SK-N-SH (cell line): ENCODE results near the gene CATSPER4. TPM values are rescaled to one million over a fixed set of nuclear protein-coding genes. Genes with fewer than 3 reads are reported as not detected.

ENCODE experiments used
- CTCF ChIA-PET: fragments of 300-600, 350-600 bp; formaldehyde crosslinking; extraction: SDS; loops from one replicate; lab custom pipeline; 2021; lab: Yijun Ruan, JAX
- POLR2A ChIA-PET: fragments of 350-600 bp; sonication (Branson Sonifier 250); formaldehyde crosslinking; extraction: SDS; loops from one replicate; lab custom pipeline; 2020; ENCODE audit warnings: antibody characterized with exemption, inconsistent platforms; lab: Yijun Ruan, JAX
- DNase-seq: peaks from one replicate; pipeline ENCODE4 v3.0.0; 2012
- H2AFZ ChIP-seq: fragments of 200-600 bp; sonication (generic); 2 replicates; pipeline ENCODE4 v1.8.1; 2016; ENCODE audit warnings: antibody characterized with exemption, mild to moderate bottlenecking, low read depth
- H3F3A ChIP-seq: fragments of 200-600 bp; sonication (generic); replicated peaks from 2 replicates; pipeline ENCODE3; 2016; ENCODE audit warnings: antibody characterized with exemption, mild to moderate bottlenecking; ENCODE audit not compliant: insufficient read depth
- H3K27ac ChIP-seq, 2 experiments: fragments of 200-500 bp in 1 of 2; fragments of 200-600 bp in 1 of 2; sonication (Bioruptor generic) in 1 of 2; sonication (generic), shearing (Covaris generic) in 1 of 2; 2 replicates each; pipeline versions ENCODE4 v1.5.1 to v1.6.1; 2014 to 2016; ENCODE audit warnings: low read depth in 2 of 2, inconsistent platforms in 1 of 2, low read length in 1 of 2, mild to moderate bottlenecking in 1 of 2, mixed read lengths in 1 of 2
- H3K27me3 ChIP-seq: fragments of 200-600 bp; sonication (generic), shearing (Covaris generic); 2 replicates; pipeline ENCODE4 v1.6.1; 2016; ENCODE audit warnings: mixed run types; ENCODE audit not compliant: insufficient read depth
- H3K36me3 ChIP-seq, 2 experiments: fragments of 200-500 bp in 1 of 2; fragments of 200-600 bp in 1 of 2; sonication (Bioruptor generic) in 1 of 2; sonication (generic) in 1 of 2; replicated peaks in 1 of 2; 2 replicates each; pipeline versions ENCODE3 to v1.5.1; 2014 to 2016; ENCODE audit warnings: low read length in 1 of 2, mild to moderate bottlenecking in 1 of 2; ENCODE audit not compliant: insufficient read depth in 2 of 2, control insufficient read depth in 1 of 2
- H3K4me1 ChIP-seq, 2 experiments: fragments of 200-500 bp in 1 of 2; fragments of 200-600 bp in 1 of 2; sonication (Bioruptor generic) in 1 of 2; sonication (generic), shearing (Covaris generic) in 1 of 2; 2 replicates each; pipeline versions ENCODE4 v1.5.1 to v1.6.1; 2014 to 2016; ENCODE audit warnings: low read depth in 1 of 2, low read length in 1 of 2, mixed run types in 1 of 2; ENCODE audit not compliant: insufficient read depth in 2 of 2, control insufficient read depth in 1 of 2
- H3K4me2 ChIP-seq: fragments of 200-600 bp; sonication (generic), shearing (Covaris generic); 2 replicates; pipeline ENCODE4 v1.6.1; 2017; ENCODE audit warnings: mixed run types
- H3K4me3 ChIP-seq, 2 experiments: fragments of 200-500 bp in 1 of 2; fragments of 200-600 bp in 1 of 2; sonication (Bioruptor generic) in 1 of 2; sonication (generic), shearing (Covaris generic) in 1 of 2; 2 replicates each; pipeline versions ENCODE4 v1.5.1 to v1.8.1; 2014 to 2016; ENCODE audit warnings: low read depth in 2 of 2, inconsistent platforms in 1 of 2, low read length in 1 of 2, mild to moderate bottlenecking in 1 of 2, mixed read lengths in 1 of 2, moderate library complexity in 1 of 2
- H3K79me2 ChIP-seq: fragments of 200-600 bp; sonication (generic); 2 replicates; pipeline ENCODE4 v1.8.1; 2017; ENCODE audit warnings: mild to moderate bottlenecking; ENCODE audit not compliant: insufficient read depth
- H3K9ac ChIP-seq: fragments of 200-600 bp; sonication (generic); 2 replicates; pipeline ENCODE4 v1.6.1; 2017; ENCODE audit warnings: mixed run types
- H3K9me2 ChIP-seq: fragments of 200-600 bp; sonication (generic); 2 replicates; pipeline ENCODE4 v1.6.1; 2017; ENCODE audit warnings: mixed run types
- H3K9me3 ChIP-seq: fragments of 200-600 bp; sonication (generic); 2 replicates; pipeline ENCODE4 v1.6.1; 2017; ENCODE audit warnings: mixed run types, mild to moderate bottlenecking, moderate library complexity
- H4K20me1 ChIP-seq: fragments of 200-600 bp; sonication (generic); 2 replicates; pipeline ENCODE4 v1.6.1; 2017; ENCODE audit warnings: mild to moderate bottlenecking, mixed run types; ENCODE audit not compliant: insufficient read depth
- CTCF ChIP-seq: fragments of 200-600 bp; sonication (generic); IDR thresholded peaks from 2 replicates; pipeline ENCODE4 v1.6.1; 2017; ENCODE audit warnings: antibody characterized with exemption, mild to moderate bottlenecking, moderate library complexity
- FOSL2 ChIP-seq: IDR thresholded peaks from 2 replicates; pipeline ENCODE4 v1.4.0; 2012; ENCODE audit warnings: low read depth, mild to moderate bottlenecking, moderate library complexity, borderline replicate concordance
- FOXM1 ChIP-seq: IDR thresholded peaks from 2 replicates; pipeline ENCODE4 v1.4.0; 2012; ENCODE audit warnings: low read depth, mild to moderate bottlenecking
- GABPA ChIP-seq: IDR thresholded peaks from 2 replicates; pipeline ENCODE4 v1.4.0; 2012; ENCODE audit warnings: low read depth, mild to moderate bottlenecking
- JUND ChIP-seq: IDR thresholded peaks from 2 replicates; pipeline ENCODE4 v1.4.0; 2012
- MEF2A ChIP-seq: IDR thresholded peaks from 2 replicates; pipeline ENCODE4 v1.4.0; 2012; ENCODE audit warnings: low read depth, borderline replicate concordance
- MXI1 ChIP-seq: IDR thresholded peaks from 2 replicates; pipeline ENCODE4 v1.6.1; 2012; ENCODE audit warnings: mild to moderate bottlenecking, low read depth, low read length, improper control_type of control experiment
- POLR2AphosphoS5 ChIP-seq: IDR thresholded peaks from 2 replicates; pipeline ENCODE4 v1.6.1; 2012; ENCODE audit warnings: low read depth, low read length
- RCOR1 ChIP-seq: fragments of 150-350 bp; IDR thresholded peaks from 2 replicates; pipeline ENCODE4 v1.6.1; 2017; ENCODE audit warnings: antibody characterized with exemption, low read length
- REST ChIP-seq: IDR thresholded peaks from 2 replicates; pipeline ENCODE4 v1.6.1; 2012; ENCODE audit warnings: mild to moderate bottlenecking, low read depth, low read length, moderate library complexity
- SIN3A ChIP-seq: IDR thresholded peaks from 2 replicates; pipeline ENCODE4 v1.6.1; 2012; ENCODE audit warnings: low read depth, mild to moderate bottlenecking, low read length, moderate library complexity, borderline replicate concordance
- SMC3 ChIP-seq: IDR thresholded peaks from 2 replicates; pipeline ENCODE4 v1.6.1; 2012; ENCODE audit warnings: low read depth, low read length, improper control_type of control experiment
- TAF1 ChIP-seq: IDR thresholded peaks from 2 replicates; pipeline ENCODE4 v1.6.1; 2012; ENCODE audit warnings: low read depth, mild to moderate bottlenecking, low read length, moderate library complexity, borderline replicate concordance
- TCF12 ChIP-seq: IDR thresholded peaks from 2 replicates; pipeline ENCODE4 v1.4.0; 2012
- USF1 ChIP-seq: IDR thresholded peaks from 2 replicates; pipeline ENCODE4 v1.4.0; 2012; ENCODE audit warnings: low read depth, borderline replicate concordance
- ZBTB33 ChIP-seq: IDR thresholded peaks from 2 replicates; pipeline ENCODE4 v1.4.0; 2012; ENCODE audit warnings: low read depth, borderline replicate concordance
- WGBS: methylation state at CpG from one replicate; pipeline ENCODE4 v1.1.6; 2017; ENCODE audit warnings: low lambda C conversion rate; 5-methylcytosine and 5-hydroxymethylcytosine counted together
- polyA plus RNA-seq, 3 experiments: library from polyadenylated mRNA; depleted of rRNA; stranded (reverse); fragments of >200 nt; gene quantifications; 2 replicates each; pipeline ENCODE4 v1.2.3, GENCODE V29; 2012
- TF ChIP-seq, protein P1 (sequence below): fragments of 150-350 bp; IDR thresholded peaks from 2 replicates; pipeline ENCODE4 v1.6.1; 2017; ENCODE audit warnings: antibody characterized with exemption, low read length, low read depth, borderline replicate concordance
- TF ChIP-seq, protein P2 (sequence below): fragments of 150-350 bp; IDR thresholded peaks from 2 replicates; pipeline ENCODE4 v1.6.1; 2016; ENCODE audit warnings: mild to moderate bottlenecking, low read depth, low read length

Gene CATSPER4
- polyA plus RNA-seq, 1 of the 3 experiments (the other 2 are of a cell fraction): not detected

- no peaks in the 10 kb centered on the region for H3K9me3 ChIP-seq
- no peaks in the 10 kb centered on the region for H3K27me3 ChIP-seq
- WGBS: 93% methylated on average over 5 of the region's 6 CpGs
- TF ChIP-seq MEF2A (no peak), CTCF (no peak), MXI1 (no peak), POLR2AphosphoS5 (no peak)
- TF ChIP-seq, protein P1, sequence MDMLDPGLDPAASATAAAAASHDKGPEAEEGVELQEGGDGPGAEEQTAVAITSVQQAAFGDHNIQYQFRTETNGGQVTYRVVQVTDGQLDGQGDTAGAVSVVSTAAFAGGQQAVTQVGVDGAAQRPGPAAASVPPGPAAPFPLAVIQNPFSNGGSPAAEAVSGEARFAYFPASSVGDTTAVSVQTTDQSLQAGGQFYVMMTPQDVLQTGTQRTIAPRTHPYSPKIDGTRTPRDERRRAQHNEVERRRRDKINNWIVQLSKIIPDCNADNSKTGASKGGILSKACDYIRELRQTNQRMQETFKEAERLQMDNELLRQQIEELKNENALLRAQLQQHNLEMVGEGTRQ: no peak
- no peak overlapping the region for H3K9ac ChIP-seq
- CTCF ChIA-PET: interaction anchor here (1.6 kb wide), 1 partner anchor 10 kb away, joined by 5 read pairs; no protein-coding TSS in a partner anchor
- H3K79me2 ChIP-seq: no peaks in the 10 kb centered on the region
- H3K9me2 ChIP-seq: no peaks in the 10 kb centered on the region
- H2AFZ ChIP-seq: no peak overlapping the region
- POLR2A ChIA-PET: no interaction called here
- no peak overlapping the region for H3K4me2 ChIP-seq
- H3K4me3 ChIP-seq: no peak overlapping the region
- H3K36me3 ChIP-seq: no peaks in the 10 kb centered on the region
- DNase-seq: no peak
- H4K20me1 ChIP-seq: no peaks in the 10 kb centered on the region
- H3K4me1 ChIP-seq: no peaks in the 10 kb centered on the region
- no peaks in the 10 kb centered on the region for H3F3A ChIP-seq
- H3K27ac ChIP-seq: no peak overlapping the region
Observed at GRCh38 chr1:26187882-26188281, 2.5 kb upstream of the CATSPER4 start.

DNA sequence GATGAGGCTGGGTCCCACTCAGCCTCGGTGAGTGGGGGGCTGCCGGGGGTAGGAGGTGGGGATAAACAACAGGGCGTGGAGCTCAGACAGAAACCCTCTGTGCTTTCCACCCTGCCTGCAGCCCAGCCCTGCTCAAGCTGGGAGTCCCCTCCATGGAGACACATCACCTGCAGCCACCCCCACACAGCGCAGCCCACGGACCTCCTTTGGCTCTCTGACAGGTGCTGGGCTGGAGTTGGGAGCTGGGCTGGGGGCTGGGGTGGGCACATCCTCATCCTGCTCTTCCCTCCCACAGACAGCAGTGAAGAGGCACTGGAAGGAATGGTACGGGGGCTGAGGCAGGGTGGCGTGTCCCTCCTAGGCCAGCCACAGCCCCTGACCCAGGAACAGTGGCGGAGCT lies 1.9 kb upstream of the CATSPER4 start:
- no peaks in the 10 kb centered on the region for H3K79me2 ChIP-seq
- ChIA-PET CTCF (interaction anchor here (0.9 to 1.6 kb wide), 3 partner anchors 11 to 25 kb away, joined by 3 to 5 read pairs (median 3); no protein-coding TSS in a partner anchor), POLR2A (no interaction called here)
- no peaks in the 10 kb centered on the region; the same call in 1 of the 2 replicates for H3K27me3 ChIP-seq
- no peak overlapping the region for H3K27ac ChIP-seq
- no peaks in the 10 kb centered on the region for H3F3A ChIP-seq
- H3K4me3 ChIP-seq: no peak overlapping the region
- H2AFZ ChIP-seq: no peak overlapping the region
- no peaks in the 10 kb centered on the region for H3K9me3 ChIP-seq
- no peak overlapping the region for H3K4me2 ChIP-seq
- no peak overlapping the region for H3K9ac ChIP-seq
- no peaks in the 10 kb centered on the region for H3K4me1 ChIP-seq
- no peaks in the 10 kb centered on the region for H3K9me2 ChIP-seq
- DNase-seq: no peak
- no peaks in the 10 kb centered on the region for H3K36me3 ChIP-seq
- WGBS: 72% methylated on average over 5 of the region's 8 CpGs
- H4K20me1 ChIP-seq: no peaks in the 10 kb centered on the region
- no peak for TF ChIP-seq GABPA
- no peak for TF ChIP-seq POLR2AphosphoS5
- TF ChIP-seq USF1: no peak
- TF ChIP-seq SMC3: no peak
- TF ChIP-seq FOXM1: no peak
- TF ChIP-seq TCF12: no peak
- TF ChIP-seq, protein P2, sequence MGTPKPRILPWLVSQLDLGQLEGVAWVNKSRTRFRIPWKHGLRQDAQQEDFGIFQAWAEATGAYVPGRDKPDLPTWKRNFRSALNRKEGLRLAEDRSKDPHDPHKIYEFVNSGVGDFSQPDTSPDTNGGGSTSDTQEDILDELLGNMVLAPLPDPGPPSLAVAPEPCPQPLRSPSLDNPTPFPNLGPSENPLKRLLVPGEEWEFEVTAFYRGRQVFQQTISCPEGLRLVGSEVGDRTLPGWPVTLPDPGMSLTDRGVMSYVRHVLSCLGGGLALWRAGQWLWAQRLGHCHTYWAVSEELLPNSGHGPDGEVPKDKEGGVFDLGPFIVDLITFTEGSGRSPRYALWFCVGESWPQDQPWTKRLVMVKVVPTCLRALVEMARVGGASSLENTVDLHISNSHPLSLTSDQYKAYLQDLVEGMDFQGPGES: no peak
- no peak for TF ChIP-seq SIN3A
- TF ChIP-seq TAF1: no peak
- no peak for TF ChIP-seq JUND
- no peak for TF ChIP-seq FOSL2
- TF ChIP-seq RCOR1: no peak
- TF ChIP-seq ZBTB33: no peak
- TF ChIP-seq REST: no peak
